ENCODE measurements around the gene HNRNPC. TPM values are rescaled to one million over a fixed set of nuclear protein-coding genes. Genes with fewer than 3 reads are reported as not detected.
A peak's percentile ranks its signal among the peaks of the same experiment; 100 is the strongest.

Gene HNRNPC
- total RNA-seq, 2 donors from 2014 or later = 751 to 1,003 TPM

GRCh38 chr14:21261824-21262223 is 7.4 kb downstream of the HNRNPC start:
- H3K4me3 Mint-ChIP-seq = no peak overlapping the region
- H3K27me3 Mint-ChIP-seq (ENCODE audit: insufficient read depth) = no peaks in the 10 kb centered on the region
- Histone ChIP-seq H3K9ac (ENCODE audit: extremely low read depth, low read length, poor library complexity, severe bottlenecking) (no peak overlapping the region), H3K9me3 (ENCODE audit: control insufficient read depth, low read length) (no peaks in the 10 kb centered on the region), H3K4me1 (ENCODE audit: control insufficient read depth, insufficient read depth, low read length) (no peaks in the 10 kb centered on the region), H3K27me3 (ENCODE audit: control insufficient read depth, insufficient read depth, low read length, poor library complexity, severe bottlenecking) (no peaks in the 10 kb centered on the region), H3K27ac (ENCODE audit: low read depth, low read length) (no peak overlapping the region), H3K36me3 (ENCODE audit: control insufficient read depth, insufficient read depth, low read length) (peaks cover 91% of the 10 kb centered on the region), H3K4me3 (ENCODE audit: low read length) (peak overlapping the region; percentile 37)
- TF ChIP-seq CTCF (conservative IDR thresholded peaks at IDR 0.05) = no peak
- peaks cover 84% of the 10 kb centered on the region for H3K36me3 Mint-ChIP-seq (ENCODE audit: low read depth)
- H3K4me1 Mint-ChIP-seq = peaks cover 54% of the 10 kb centered on the region
- H3K9me3 Mint-ChIP-seq = no peaks in the 10 kb centered on the region
- 92 to 98% methylated on average over 1 of the region's 1 CpG for WGBS, 2 experiments (ENCODE audit: insufficient coverage in 1 of 2, insufficient read length in 1 of 2)
- DNase-seq = no peak
- peak overlapping the region; percentile 27 for H3K27ac Mint-ChIP-seq

- no peak for DNase-seq
- TF ChIP-seq CTCF (conservative IDR thresholded peaks at IDR 0.05) = no peak
- H3K9me3 Mint-ChIP-seq = no peaks in the 10 kb centered on the region
- no peaks in the 10 kb centered on the region for H3K27me3 Mint-ChIP-seq (ENCODE audit: insufficient read depth)
- Histone ChIP-seq H3K36me3 (ENCODE audit: control insufficient read depth, insufficient read depth, low read length) (peaks cover 90% of the 10 kb centered on the region), H3K4me3 (ENCODE audit: low read length) (peak overlapping the region; percentile 31), H3K27ac (ENCODE audit: low read depth, low read length) (no peak overlapping the region), H3K9me3 (ENCODE audit: control insufficient read depth, low read length) (no peaks in the 10 kb centered on the region), H3K9ac (ENCODE audit: extremely low read depth, low read length, poor library complexity, severe bottlenecking) (no peak overlapping the region), H3K4me1 (ENCODE audit: control insufficient read depth, insufficient read depth, low read length) (no peaks in the 10 kb centered on the region), H3K27me3 (ENCODE audit: control insufficient read depth, insufficient read depth, low read length, poor library complexity, severe bottlenecking) (no peaks in the 10 kb centered on the region)
- H3K4me1 Mint-ChIP-seq = peaks cover 42% of the 10 kb centered on the region
- WGBS, 2 experiments (ENCODE audit: insufficient coverage in 1 of 2, insufficient read length in 1 of 2) = 94 to 95% methylated on average over 5 of the region's 5 CpGs
- H3K4me3 Mint-ChIP-seq = no peak overlapping the region
- no peak overlapping the region for H3K27ac Mint-ChIP-seq
- H3K36me3 Mint-ChIP-seq (ENCODE audit: low read depth) = peaks cover 85% of the 10 kb centered on the region
These were observed 10.1 kb downstream of the HNRNPC start for GRCh38 chr14:21258889-21259787.

GRCh38 chr14:21258005-21258888 is 11.0 kb downstream of the HNRNPC start:
- DNase-seq = no peak
- Histone ChIP-seq H3K9me3 (ENCODE audit: control insufficient read depth, low read length) (no peaks in the 10 kb centered on the region), H3K4me3 (ENCODE audit: low read length) (peak overlapping the region; percentile 31), H3K4me1 (ENCODE audit: control insufficient read depth, insufficient read depth, low read length) (no peaks in the 10 kb centered on the region), H3K9ac (ENCODE audit: extremely low read depth, low read length, poor library complexity, severe bottlenecking) (no peak overlapping the region), H3K27me3 (ENCODE audit: control insufficient read depth, insufficient read depth, low read length, poor library complexity, severe bottlenecking) (no peaks in the 10 kb centered on the region), H3K36me3 (ENCODE audit: control insufficient read depth, insufficient read depth, low read length) (peaks cover 90% of the 10 kb centered on the region), H3K27ac (ENCODE audit: low read depth, low read length) (no peak overlapping the region)
- H3K36me3 Mint-ChIP-seq (ENCODE audit: low read depth) = peaks cover 84% of the 10 kb centered on the region
- H3K27ac Mint-ChIP-seq = peak overlapping the region; percentile 79
- H3K4me1 Mint-ChIP-seq = peaks cover 33% of the 10 kb centered on the region
- no peaks in the 10 kb centered on the region for H3K27me3 Mint-ChIP-seq (ENCODE audit: insufficient read depth)
- 86 to 95% methylated on average over 8 to 10 of the region's 10 CpGs for WGBS, 2 experiments (ENCODE audit: insufficient coverage in 1 of 2, insufficient read length in 1 of 2)
- H3K9me3 Mint-ChIP-seq = no peaks in the 10 kb centered on the region
- H3K4me3 Mint-ChIP-seq = no peak overlapping the region
- TF ChIP-seq CTCF (conservative IDR thresholded peaks at IDR 0.05) = no peak
